ENCODE results near the gene MYO1H.

MYO1H gene

DNA sequence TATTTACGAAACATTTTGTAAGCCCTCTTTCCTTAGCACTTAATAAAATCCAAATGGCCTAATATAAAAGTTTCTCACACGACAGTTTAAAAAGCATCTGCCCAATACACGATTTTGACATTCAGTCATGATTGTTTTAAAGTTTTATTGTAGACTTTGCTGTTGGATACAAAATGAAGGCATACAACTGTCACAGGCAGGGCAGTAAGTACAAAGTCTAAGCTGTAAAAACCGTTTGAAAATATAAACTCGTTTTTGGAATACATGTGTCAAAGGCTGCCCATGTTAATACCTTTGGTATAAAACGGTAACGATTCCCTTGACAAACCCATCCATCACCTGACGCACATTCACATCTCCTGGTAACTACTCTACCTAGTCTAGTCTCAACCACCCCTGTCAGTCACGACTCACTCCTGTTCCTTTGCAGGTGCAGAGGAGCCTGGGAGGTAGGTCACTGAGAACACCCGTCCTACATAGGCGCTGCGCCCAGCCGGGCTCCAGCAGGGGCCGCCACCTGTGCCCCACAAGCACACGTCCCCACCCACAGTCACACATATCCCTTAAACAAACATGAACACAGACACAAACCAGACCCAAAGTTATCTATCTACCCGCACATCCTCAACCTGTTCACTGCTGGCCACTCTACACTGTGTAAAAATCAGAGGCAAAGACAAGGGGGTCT is 102.3 kb downstream of the MYO1H start:
- TF ChIP-seq, protein P1, sequence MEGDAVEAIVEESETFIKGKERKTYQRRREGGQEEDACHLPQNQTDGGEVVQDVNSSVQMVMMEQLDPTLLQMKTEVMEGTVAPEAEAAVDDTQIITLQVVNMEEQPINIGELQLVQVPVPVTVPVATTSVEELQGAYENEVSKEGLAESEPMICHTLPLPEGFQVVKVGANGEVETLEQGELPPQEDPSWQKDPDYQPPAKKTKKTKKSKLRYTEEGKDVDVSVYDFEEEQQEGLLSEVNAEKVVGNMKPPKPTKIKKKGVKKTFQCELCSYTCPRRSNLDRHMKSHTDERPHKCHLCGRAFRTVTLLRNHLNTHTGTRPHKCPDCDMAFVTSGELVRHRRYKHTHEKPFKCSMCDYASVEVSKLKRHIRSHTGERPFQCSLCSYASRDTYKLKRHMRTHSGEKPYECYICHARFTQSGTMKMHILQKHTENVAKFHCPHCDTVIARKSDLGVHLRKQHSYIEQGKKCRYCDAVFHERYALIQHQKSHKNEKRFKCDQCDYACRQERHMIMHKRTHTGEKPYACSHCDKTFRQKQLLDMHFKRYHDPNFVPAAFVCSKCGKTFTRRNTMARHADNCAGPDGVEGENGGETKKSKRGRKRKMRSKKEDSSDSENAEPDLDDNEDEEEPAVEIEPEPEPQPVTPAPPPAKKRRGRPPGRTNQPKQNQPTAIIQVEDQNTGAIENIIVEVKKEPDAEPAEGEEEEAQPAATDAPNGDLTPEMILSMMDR (IDR thresholded peaks at IDR 0.05; ENCODE audit: insufficient read depth, low read length, missing control alignments) = no peak
- no peak overlapping the region for H3K4me3 ChIP-seq (ENCODE audit: low read depth, low read length)
- ChIA-PET POLR2A (interaction anchor here (1.1 to 1.3 kb wide), 2 partner anchors 13 to 27 kb away, joined by 3 read pairs; partner anchors contain the start of genes KCTD10 and UBE3B), CTCF (interaction anchor here (1.0 to 1.8 kb wide), 7 partner anchors 11 to 148 kb away, joined by 3 to 7 read pairs (median 4); no protein-coding TSS in a partner anchor)
- no peak for DNase-seq (ENCODE audit: low read depth, low spot score)

DNA sequence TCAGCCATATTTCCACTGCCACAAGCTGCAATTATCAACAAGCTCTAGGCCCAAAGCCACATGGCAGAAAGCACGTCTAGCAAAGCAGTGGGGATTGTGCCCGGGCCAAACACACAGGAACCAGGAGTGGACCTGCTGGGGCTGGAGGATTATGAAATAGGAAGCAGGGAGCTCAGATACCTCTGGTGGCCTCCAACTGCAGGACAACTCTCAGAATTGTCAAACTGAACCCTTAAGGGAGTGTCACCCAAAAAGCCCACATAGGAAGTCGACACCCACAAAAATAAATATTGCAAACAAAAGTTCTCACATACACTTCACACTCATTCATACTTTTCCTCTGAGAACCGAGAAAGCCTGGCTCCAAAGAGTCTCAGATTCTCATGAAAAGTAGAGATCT is 103.3 kb downstream of the MYO1H start:
- H3K4me3 ChIP-seq (ENCODE audit: low read depth, low read length) = no peak overlapping the region
- no peak for DNase-seq (ENCODE audit: low read depth, low spot score)
- CTCF ChIA-PET = interaction anchor here (1.2 to 1.8 kb wide), 3 partner anchors 15 to 25 kb away, joined by 3 to 7 read pairs (median 5); no protein-coding TSS in a partner anchor
- POLR2A ChIA-PET = interaction anchor here (1.1 kb wide), 1 partner anchor 12 kb away, joined by 3 read pairs; no protein-coding TSS in a partner anchor
- TF ChIP-seq, protein P1 (IDR thresholded peaks at IDR 0.05; ENCODE audit: insufficient read depth, low read length, missing control alignments) = no peak

DNA sequence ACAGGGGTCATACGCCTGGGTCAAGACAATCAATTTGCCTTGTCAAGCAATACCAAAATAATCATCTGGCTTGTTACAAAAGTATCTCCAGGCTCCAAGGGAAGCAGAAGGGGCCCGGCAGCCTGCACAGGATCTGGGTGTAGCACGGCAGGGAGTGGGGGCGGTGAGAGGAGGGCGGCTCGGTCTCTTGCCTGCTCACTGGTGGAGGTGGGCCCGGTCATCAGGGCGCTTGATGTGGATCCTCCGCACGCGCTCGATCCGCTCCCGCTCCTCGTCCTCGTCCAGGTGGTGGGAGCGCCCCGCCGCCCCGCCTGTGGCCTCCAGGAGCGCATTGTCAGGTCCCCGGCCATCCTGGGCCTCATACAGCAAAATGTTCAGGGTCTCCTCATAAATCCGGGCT is 103.7 kb downstream of the MYO1H start:
- no peak overlapping the region for H3K4me3 ChIP-seq (ENCODE audit: low read depth, low read length)
- ChIA-PET CTCF (interaction anchor here (1.8 kb wide), 1 partner anchor 19 kb away, joined by 7 read pairs; no protein-coding TSS in a partner anchor), POLR2A (interaction anchor here (1.1 kb wide), 1 partner anchor 11 kb away, joined by 3 read pairs; no protein-coding TSS in a partner anchor)
- no peak for DNase-seq (ENCODE audit: low read depth, low spot score)
- TF ChIP-seq, protein P1 (IDR thresholded peaks at IDR 0.05; ENCODE audit: insufficient read depth, low read length, missing control alignments) = no peak

DNA sequence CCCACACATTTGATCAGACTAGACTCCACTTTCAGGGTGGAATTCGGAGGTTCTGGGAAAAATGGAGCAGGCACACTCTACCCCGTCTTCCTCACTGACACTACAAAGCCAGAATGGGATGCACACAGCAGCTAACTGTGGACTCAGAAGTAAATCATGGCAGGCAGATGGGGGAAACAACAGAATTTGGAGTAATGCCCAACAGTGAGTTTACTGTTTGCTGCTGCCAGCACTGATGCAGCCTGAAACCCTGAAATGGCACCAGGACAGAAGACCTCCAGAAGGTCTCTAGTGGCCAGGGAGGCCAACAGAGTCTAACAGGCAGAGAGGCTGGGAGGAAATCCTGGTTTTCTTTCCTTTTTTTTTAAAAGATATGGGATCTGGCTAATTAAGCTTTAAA is 104.8 kb downstream of the MYO1H start:
- no peak for DNase-seq (ENCODE audit: low read depth, low spot score)
- TF ChIP-seq, protein P1 (IDR thresholded peaks at IDR 0.05; ENCODE audit: insufficient read depth, low read length, missing control alignments) = no peak
- no peak overlapping the region for H3K4me3 ChIP-seq (ENCODE audit: low read depth, low read length)
- ChIA-PET CTCF (interaction anchor here (1.0 to 2.5 kb wide), 4 partner anchors 9 to 20 kb away, joined by 3 to 8 read pairs (median 6); no protein-coding TSS in a partner anchor), POLR2A (interaction anchor here (0.6 to 1.3 kb wide), 2 partner anchors 9 to 10 kb away, joined by 3 to 8 read pairs; no protein-coding TSS in a partner anchor)

DNA sequence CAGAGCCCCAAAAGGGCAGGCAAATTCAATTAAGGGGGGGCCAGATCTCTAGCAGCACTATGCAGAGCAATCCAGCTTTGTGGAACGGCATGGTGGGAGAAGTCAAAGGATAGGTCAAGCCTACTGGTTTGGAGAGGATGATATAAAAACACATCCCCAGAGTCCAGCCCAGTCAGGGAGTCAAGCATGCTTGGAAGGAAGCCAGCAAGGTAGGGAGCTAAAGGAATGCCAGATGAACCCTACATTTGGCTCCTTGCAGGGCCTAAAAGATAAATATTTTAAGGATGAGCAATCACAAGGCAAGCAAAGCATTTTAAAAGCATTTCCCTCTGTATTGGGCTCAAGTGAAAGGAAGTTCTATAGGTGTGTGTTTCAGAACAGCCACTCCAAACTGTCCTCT is 108.0 kb downstream of the MYO1H start:
- ChIA-PET POLR2A (no interaction called here), CTCF (interaction anchor here (1.0 to 1.6 kb wide), 3 partner anchors 23 to 389 kb away, joined by 3 to 4 read pairs (median 3); no protein-coding TSS in a partner anchor)
- DNase-seq (ENCODE audit: low read depth, low spot score) = no peak
- no peak overlapping the region for H3K4me3 ChIP-seq (ENCODE audit: low read depth, low read length)
- TF ChIP-seq, protein P1 (IDR thresholded peaks at IDR 0.05; ENCODE audit: insufficient read depth, low read length, missing control alignments) = no peak

DNA sequence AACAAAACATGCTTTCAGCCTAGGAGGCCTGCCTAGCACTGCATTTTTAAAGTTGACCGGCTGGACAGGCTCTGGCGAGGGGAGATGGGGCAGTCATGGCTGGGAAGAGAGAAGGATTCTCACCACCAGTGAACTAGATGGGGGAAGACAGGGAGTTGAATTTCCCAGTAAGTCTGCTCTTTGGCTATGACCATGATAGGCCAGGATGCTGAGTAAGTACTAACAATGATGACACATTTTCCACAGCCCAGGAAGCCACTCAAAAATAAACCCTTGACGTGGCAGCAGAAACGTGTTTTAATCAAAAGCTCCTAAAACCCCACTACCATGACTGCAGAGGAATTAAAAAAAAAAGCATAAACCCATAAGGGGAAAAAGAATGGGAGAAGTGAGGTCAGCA is 110.4 kb downstream of the MYO1H start:
- CTCF ChIA-PET = interaction anchor here (1.2 to 2.0 kb wide), 5 partner anchors 9 to 30 kb away, joined by 3 to 6 read pairs (median 4); no protein-coding TSS in a partner anchor
- TF ChIP-seq, protein P1 (IDR thresholded peaks at IDR 0.05; ENCODE audit: insufficient read depth, low read length, missing control alignments) = no peak
- DNase-seq (ENCODE audit: low read depth, low spot score) = no peak
- POLR2A ChIA-PET = interaction anchor here (1.5 kb wide), 1 partner anchor 19 kb away, joined by 3 read pairs; the partner anchor contains the start of genes KCTD10 and UBE3B
- H3K4me3 ChIP-seq (ENCODE audit: low read depth, low read length) = no peak overlapping the region
